ENCODE results near the gene ARVCF.

Gene ARVCF

GRCh38 chr22:19991395-19991644 lies 25.3 kb downstream of the ARVCF start:
- H3K4me3 ChIP-seq (ENCODE audit: low read length) = no peak overlapping the region
- TF ChIP-seq CTCF (conservative IDR thresholded peaks at IDR 0.05; ENCODE audit: low read length) = no peak
- DNase-seq (ENCODE audit: low read depth) = no peak

- no peak for DNase-seq (ENCODE audit: low read depth)
- TF ChIP-seq CTCF (conservative IDR thresholded peaks at IDR 0.05; ENCODE audit: low read length) = no peak
- H3K4me3 ChIP-seq (ENCODE audit: low read length) = no peak overlapping the region
Observed at GRCh38 chr22:19990609-19991394, 25.8 kb downstream of the ARVCF start.

GRCh38 chr22:19990188-19990587 lies 26.4 kb downstream of the ARVCF start:
- TF ChIP-seq CTCF (conservative IDR thresholded peaks at IDR 0.05; ENCODE audit: low read length) = no peak
- no peak for DNase-seq (ENCODE audit: low read depth)
- no peak overlapping the region for H3K4me3 ChIP-seq (ENCODE audit: low read length)

- no peak for DNase-seq (ENCODE audit: low read depth)
- TF ChIP-seq CTCF (conservative IDR thresholded peaks at IDR 0.05; ENCODE audit: low read length) = no peak
- no peak overlapping the region for H3K4me3 ChIP-seq (ENCODE audit: low read length)
Observed at GRCh38 chr22:19989725-19990067, 26.9 kb downstream of the ARVCF start.

- no peak for TF ChIP-seq CTCF (conservative IDR thresholded peaks at IDR 0.05; ENCODE audit: low read length)
- no peak for DNase-seq (ENCODE audit: low read depth)
- H3K4me3 ChIP-seq (ENCODE audit: low read length) = no peak overlapping the region
Observed at GRCh38 chr22:19988965-19989724, 27.5 kb downstream of the ARVCF start.

GRCh38 chr22:19988331-19988808 lies 28.3 kb downstream of the ARVCF start:
- H3K4me3 ChIP-seq (ENCODE audit: low read length) = no peak overlapping the region
- no peak for DNase-seq (ENCODE audit: low read depth)
- TF ChIP-seq CTCF (conservative IDR thresholded peaks at IDR 0.05; ENCODE audit: low read length) = no peak

All from AG10803 (cell line).